Fibroblast of lung (primary cell): Measurements from ENCODE around the gene LPP.

Source experiments
- EZH2 ChIP-seq: IDR thresholded peaks from 2 replicates; pipeline ENCODE4 v1.5.1; 2012; ENCODE audit warnings: low read length, control low read depth, mild to moderate bottlenecking; ENCODE audit errors: missing control alignments
- TF ChIP-seq, protein P1 (sequence below), 2 donors: IDR thresholded peaks in 1 of 2; conservative IDR thresholded peaks in 1 of 2; 1 replicate in 1 of 2; 2 replicates in 1 of 2; pipeline ENCODE4 v1.5.1; 2011 to 2012; ENCODE audit warnings: low read length in 2 of 2, control low read depth in 1 of 2, inconsistent platforms in 1 of 2, low read depth in 1 of 2, mild to moderate bottlenecking in 1 of 2

DNA sequence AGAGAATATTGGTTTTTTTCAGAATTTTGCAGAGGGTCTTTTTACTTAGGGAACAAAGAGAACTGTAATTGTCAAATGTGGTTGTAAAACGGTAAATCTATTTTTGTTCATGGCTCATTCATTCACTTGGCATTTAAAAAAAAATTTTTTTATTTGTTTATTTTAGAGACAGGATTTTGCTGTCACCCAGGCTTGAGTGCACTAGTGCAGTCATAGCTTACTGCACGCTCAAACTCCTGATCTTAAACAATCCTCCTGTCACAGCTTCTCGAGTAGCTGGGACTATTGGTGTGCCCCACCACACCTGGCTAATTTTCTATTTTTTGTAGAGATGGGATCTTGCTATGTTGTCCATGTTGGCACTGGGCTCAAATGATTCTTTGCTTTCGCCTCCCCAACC is 301.8 kb downstream of the LPP start:
- TF ChIP-seq, protein P1, sequence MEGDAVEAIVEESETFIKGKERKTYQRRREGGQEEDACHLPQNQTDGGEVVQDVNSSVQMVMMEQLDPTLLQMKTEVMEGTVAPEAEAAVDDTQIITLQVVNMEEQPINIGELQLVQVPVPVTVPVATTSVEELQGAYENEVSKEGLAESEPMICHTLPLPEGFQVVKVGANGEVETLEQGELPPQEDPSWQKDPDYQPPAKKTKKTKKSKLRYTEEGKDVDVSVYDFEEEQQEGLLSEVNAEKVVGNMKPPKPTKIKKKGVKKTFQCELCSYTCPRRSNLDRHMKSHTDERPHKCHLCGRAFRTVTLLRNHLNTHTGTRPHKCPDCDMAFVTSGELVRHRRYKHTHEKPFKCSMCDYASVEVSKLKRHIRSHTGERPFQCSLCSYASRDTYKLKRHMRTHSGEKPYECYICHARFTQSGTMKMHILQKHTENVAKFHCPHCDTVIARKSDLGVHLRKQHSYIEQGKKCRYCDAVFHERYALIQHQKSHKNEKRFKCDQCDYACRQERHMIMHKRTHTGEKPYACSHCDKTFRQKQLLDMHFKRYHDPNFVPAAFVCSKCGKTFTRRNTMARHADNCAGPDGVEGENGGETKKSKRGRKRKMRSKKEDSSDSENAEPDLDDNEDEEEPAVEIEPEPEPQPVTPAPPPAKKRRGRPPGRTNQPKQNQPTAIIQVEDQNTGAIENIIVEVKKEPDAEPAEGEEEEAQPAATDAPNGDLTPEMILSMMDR (conservative IDR thresholded peaks at IDR 0.05 in 1 of 2, IDR thresholded peaks at IDR 0.05 in 1 of 2; ENCODE audit: low read depth in 1 of 2, low read length in 2 of 2): no peak
- no peak for TF ChIP-seq EZH2
